SK-MEL-5 (cell line): ENCODE data around the gene MAP3K6. TPM values are rescaled to one million over a fixed set of nuclear protein-coding genes. Genes with fewer than 3 reads are reported as not detected.

Experiments
- DNase-seq: peaks from one replicate; pipeline ENCODE4 v3.0.0-alpha.2; 2016; ENCODE audit warnings: low read depth, low spot score
- in situ Hi-C: cut with HindIII; loops from 2 replicates; pipeline ENCODE4 v1.10.0; 2016; ENCODE audit warnings: low sequenced_read_pairs, high pct_unique_total_duplicates, low pct_unique_long_range_greater_than_20kb
- total RNA-seq: library from RNA; depleted of rRNA; stranded (reverse); fragments of >200 nt; shearing (Covaris generic); gene quantifications from 2 replicates; pipeline ENCODE4 v1.2.3, GENCODE V29; 2014

The MAP3K6 gene
- total RNA-seq, 1 experiment from 2014 or later, result 5.5 TPM

- DNase-seq, result no peak
- in situ Hi-C loops, result no loop called here
These were observed 14.3 kb upstream of the MAP3K6 start for GRCh38 chr1:27380766-27381733.

DNA sequence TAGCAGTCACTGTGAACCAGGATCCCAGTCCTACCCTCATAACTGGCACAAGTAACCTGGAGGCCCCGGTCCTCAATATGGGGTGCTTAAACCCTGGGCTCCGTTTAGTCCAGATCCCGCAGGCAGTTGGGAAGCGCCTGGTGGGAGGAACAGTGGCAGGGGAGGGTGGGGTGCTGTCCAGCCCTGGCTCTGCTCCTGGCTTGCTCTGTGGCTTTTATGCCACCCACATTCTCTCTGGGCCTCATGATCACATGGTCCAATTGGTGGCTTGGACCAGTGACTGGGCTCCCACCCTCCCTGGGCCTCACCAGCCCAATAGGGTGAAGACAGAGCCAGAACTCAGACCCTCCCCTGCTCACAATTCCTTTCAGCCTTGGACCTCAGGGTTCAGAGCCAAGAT lies 13.5 kb upstream of the MAP3K6 start:
- no peak for DNase-seq
- in situ Hi-C loops, result no loop called here

GRCh38 chr1:27379564-27380122 lies 12.9 kb upstream of the MAP3K6 start:
- in situ Hi-C loops, result no loop called here
- DNase-seq, result no peak

DNA sequence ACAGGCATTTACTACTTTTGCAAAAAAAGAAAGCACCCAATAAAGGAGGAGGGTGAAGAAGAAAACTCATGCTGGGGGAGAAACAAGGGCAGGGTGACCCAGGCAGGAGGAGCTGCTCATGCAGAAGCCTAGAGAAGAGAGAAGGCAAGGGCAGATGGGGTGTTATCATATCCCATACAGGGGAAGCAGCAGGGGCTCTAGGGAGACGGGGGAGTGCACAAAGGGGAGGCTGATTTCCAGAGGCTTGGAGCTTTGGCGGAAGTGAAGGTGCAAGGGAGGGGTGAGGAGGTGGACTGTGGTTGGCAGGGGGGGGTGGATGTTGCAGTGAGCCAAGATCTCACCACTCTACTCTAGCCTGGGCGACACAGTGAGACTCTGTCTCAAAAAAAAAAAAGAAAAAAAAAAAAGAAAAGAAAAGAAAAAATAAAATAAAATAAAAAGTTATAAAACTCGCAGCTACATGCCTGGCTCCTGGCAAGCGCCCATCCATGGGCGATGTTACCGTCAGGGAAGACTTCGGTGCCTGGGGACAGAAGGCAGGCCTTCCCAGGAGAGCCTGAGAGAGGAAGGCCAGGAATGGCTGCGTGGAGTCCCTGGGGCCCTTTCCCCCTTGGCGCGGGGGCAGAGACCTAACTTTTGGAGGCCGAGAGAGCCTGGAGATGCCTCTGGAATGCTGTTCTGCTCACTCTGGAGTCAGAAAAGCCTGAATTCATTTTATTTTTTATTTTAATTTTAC lies 11.2 kb upstream of the MAP3K6 start:
- no peak for DNase-seq
- in situ Hi-C loops, result no loop called here

GRCh38 chr1:27374362-27375086 lies 7.8 kb upstream of the MAP3K6 start, which contains the start of gene FCN3:
Gene FCN3 (minus strand): TSS chr1:27374824. CDS start chr1:27374818, 6 bp downstream.
- DNase-seq, result no peak
- in situ Hi-C loops, result no loop called here

DNA sequence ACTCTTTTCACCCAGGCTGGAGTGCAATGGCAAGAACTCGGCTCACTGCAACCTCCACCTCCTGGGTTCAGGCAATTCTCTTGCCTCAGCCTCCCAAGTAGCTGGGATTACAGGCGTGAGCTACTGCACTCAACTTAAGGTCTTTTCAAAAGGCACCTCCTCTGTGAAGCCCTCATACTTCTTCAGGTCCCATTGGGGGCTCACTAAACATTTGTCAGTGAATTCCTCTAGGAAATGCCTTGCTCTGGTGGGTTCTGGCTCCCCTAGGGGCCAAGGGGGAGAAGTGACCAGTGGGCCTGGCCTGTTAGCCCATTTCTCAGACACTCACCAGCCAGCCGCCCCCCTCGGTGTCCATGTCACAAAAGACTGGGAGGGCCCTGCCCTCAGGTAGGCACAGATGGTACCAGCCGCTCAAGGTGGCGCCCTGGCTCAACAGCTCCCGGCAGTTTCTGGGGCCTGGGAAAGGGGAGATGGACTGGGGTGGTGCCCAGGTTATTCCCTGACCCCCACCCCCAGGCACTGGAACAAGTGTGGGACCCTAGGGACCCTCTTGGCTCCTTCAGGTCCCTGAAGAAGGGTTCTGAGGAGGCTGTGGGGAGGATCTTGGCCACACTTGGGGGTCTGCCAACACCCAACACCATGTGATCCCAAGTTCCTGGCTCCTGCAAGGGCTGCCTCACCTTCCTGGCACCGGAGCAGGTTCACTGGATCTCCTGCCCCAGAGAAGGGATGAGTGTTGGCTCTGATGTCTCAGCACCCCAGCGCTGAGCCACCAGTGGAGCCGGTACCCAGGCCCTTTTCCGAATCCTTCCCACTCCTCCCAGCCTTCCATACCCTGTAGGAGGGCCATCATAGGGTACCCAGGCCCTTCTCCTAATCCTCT lies 6.3 kb upstream of the MAP3K6 start:
- in situ Hi-C loops, result no loop called here
- DNase-seq, result peak; percentile 26

DNA sequence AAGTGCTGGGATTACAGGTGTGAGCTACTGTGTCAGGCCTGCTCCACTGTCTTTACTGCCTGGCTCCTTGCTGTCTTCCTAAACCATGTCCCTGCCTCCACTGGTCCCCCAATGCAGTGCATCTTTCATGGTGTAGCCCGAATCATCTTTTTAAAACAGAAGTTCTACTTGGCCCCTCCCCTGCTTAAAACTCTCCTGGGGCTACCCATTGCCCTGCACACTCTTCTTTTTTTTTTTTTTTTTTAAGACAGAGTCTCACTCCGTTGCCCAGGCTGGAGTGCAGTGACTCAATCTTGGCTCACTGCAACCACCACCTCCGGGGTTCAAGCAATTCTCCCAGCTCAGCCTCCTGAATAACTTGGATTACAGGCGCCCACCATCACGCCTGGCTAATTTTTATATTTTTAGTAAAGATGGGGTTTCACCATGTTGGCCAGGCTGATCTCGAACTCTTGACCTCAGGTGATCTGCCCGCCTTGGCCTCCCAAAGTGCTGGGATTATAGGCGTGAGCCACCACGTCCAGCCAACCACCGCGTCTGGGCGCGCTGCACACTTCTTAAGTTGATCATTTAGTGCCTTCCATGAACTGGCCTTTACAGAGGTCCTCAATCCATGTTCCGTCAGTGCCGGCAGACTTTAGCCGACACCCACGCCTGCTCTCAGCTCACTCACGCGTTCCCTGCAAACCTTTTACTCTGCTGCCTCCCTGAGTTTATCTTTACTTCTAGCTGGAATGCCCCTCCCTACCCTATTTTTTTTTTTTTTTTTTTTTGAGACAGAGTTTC lies 5.5 kb upstream of the MAP3K6 start:
- DNase-seq, result no peak
- in situ Hi-C loops, result no loop called here

GRCh38 chr1:27368869-27369582 lies 2.3 kb upstream of the MAP3K6 start:
- DNase-seq, result peak; percentile 45
- in situ Hi-C loops, result no loop called here

- DNase-seq, result no peak
- in situ Hi-C loops, result no loop called here
These were observed 444 bp upstream of the MAP3K6 start for GRCh38 chr1:27367160-27367650.

DNA sequence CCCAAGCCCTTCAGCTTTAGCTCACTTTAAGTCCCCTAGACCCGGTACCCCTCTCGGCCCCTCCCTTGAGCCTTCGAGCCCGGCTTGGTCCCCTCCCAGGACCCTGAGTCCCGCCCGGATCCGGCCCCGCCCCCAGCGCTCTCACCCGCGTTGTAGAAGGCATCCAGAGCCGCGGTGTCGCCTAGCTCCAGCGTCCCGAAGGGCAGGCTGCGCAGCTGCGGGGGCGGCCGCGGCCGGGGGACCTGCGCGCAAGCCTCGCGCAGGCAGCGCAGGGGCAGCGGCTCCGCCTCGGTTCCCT lies 699 bp downstream of the MAP3K6 start:
- DNase-seq, result peak; percentile 69
- in situ Hi-C loops, result no loop called here

DNA sequence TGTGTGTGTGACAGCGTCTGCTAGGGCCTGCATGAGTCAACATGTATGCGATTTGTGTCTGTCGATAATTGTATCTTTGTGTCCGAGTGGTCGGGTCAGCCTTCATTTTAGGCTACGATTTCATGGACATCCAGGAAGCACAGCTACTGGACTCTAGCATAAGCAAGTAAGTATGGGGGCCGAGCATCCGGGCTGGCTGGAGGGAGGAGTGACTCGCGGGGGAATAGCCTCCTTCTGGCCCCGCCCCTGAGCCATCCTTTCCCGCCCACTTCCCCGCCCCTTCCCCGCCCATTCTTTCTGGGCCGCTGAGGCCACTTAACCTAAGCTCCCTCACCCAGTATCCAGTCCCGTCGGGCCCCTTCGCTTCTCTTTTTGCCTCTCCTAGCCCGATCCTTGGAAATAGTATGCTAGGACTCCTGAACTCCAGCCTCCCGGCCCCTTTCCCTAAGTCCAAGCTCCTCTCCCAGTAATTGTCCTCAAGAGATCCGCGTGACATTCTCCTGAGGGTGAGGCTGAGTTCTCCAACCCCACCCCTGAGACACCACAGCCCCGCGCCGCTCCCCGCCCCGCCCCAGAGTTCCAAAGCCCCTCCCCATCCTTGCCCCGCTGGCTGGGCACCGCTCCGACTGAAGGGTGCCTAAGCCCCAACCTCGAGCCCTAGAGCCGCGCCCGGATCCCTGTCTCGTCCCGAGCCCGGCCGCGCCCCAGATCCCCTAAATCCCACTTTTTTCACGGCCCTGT lies 1.2 kb downstream of the MAP3K6 start:
- in situ Hi-C loops, result no loop called here

DNA sequence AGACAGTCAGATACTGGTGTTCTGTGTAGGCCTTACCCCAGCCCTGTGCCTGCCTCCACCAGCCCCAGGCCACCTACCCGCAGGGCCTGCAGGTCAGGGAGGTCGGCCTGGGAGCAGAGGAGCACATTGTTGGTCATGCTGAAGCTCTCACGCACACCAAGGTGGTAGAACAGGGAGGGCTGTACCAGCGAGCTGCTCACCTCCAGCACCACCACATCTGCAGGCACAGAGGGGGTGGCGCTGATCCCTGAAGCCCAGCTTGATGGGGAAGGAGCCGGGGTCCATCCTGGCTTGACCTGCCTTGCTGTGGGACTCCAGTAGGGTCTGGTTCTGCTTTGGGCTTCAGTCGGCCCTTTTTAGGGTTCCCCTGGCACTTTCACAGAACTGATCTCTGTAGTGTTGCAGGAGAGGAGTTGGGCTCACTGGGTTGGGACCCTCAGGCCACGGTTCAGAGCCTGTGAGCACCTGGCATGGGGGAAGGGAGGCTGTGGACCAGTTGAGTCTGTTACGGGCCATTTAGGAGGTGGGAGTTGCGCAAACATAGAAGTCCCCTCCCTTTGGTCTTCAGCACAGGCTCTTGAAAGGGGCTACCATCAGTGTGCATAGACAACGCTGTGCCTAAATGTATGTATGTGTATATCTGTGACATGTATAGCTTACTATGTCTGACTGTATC lies 1.9 kb downstream of the MAP3K6 start:
- DNase-seq, result no peak
- in situ Hi-C loops, result no loop called here

More for the DNA sequence above, 1.2 kb downstream of the MAP3K6 start:
- DNase-seq, result peak; percentile 90

DNA sequence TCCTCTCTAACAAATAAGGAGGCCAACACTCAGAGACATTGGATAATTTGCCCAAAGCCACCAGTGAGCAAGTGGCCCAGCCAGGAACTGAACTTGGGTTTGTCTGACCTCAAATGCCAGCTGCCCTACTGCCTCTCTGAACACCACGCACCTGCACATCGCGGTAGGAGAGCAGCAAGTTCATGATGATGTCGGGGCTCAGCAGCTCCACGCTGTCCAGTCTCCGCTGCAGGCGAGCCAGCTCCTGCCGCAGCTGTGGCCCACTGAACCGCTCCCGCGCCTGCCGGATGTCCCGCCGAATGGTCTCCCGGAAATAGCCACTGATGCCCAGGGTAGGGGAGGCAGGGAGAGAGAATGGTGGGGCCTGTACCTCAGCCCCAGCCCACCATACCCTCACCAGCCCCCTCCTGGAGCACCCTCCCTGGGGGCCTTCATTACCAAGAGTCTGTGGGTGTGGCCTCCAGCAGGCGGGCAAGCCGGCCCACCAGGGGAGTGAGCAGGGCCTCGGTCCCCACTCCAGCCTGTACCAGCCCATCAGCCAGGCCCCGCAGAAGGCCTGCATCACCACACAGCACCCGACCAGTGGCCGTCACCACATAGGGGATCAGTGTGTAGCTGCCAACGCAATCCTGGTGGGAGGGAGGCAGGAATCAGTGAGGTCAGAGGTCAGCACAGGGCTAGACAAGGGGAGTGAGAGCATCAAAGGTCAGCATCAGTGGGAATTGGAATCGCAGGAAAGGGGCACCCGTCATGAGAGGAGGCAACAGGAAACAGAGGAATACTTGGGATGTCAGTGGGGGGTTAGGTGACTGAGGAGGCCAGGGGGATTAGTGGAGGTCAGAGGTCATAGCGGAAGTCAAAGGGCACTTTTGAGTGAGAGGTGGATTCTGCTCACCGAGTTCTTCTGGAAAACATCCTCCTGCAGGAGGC lies 2.7 kb downstream of the MAP3K6 start:
- in situ Hi-C loops, result no loop called here
- DNase-seq, result no peak

- DNase-seq, result no peak
- in situ Hi-C loops, result no loop called here
These were observed 5.2 kb downstream of the MAP3K6 start for GRCh38 chr1:27361553-27361952.
